ENCODE results near the gene DRD2.

The DRD2 gene

DNA sequence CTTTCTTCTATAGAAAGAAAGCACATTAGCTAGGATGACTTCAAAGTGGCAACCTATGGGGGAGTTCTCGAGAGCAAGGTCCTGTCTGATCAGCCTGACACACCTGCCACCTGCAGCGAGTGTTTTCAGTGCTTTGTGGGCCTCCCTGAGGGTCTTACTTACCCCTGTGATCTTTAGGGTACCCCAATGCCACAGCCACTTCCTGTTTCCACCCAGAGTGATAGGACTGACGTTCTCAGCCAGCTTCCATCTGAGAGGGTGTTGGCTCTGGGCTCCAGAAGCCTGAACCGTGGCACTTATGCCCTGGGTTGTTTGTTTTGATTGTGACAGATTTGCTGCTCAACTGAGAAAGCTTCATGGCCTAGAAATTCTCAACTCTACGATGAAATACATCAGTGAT is 109.3 kb downstream of the DRD2 start:
- Histone ChIP-seq H3K27ac (no peak overlapping the region), H3K4me3 (no peak overlapping the region)
- TF ChIP-seq, protein P1, sequence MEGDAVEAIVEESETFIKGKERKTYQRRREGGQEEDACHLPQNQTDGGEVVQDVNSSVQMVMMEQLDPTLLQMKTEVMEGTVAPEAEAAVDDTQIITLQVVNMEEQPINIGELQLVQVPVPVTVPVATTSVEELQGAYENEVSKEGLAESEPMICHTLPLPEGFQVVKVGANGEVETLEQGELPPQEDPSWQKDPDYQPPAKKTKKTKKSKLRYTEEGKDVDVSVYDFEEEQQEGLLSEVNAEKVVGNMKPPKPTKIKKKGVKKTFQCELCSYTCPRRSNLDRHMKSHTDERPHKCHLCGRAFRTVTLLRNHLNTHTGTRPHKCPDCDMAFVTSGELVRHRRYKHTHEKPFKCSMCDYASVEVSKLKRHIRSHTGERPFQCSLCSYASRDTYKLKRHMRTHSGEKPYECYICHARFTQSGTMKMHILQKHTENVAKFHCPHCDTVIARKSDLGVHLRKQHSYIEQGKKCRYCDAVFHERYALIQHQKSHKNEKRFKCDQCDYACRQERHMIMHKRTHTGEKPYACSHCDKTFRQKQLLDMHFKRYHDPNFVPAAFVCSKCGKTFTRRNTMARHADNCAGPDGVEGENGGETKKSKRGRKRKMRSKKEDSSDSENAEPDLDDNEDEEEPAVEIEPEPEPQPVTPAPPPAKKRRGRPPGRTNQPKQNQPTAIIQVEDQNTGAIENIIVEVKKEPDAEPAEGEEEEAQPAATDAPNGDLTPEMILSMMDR (IDR thresholded peaks at IDR 0.05) = no peak
- no peak for DNase-seq (ENCODE audit: low spot score)

GRCh38 chr11:113363996-113364641 is 111.1 kb downstream of the DRD2 start:
- Histone ChIP-seq H3K27ac (no peak overlapping the region), H3K4me3 (no peak overlapping the region)
- TF ChIP-seq, protein P1 (IDR thresholded peaks at IDR 0.05) = no peak
- no peak for DNase-seq (ENCODE audit: low spot score)

- DNase-seq (ENCODE audit: low spot score) = no peak
- TF ChIP-seq, protein P1 (IDR thresholded peaks at IDR 0.05) = no peak
- no peak overlapping the region for H3K27ac ChIP-seq
Observed at GRCh38 chr11:113363406-113363805, 111.8 kb downstream of the DRD2 start.

More at GRCh38 chr11:113363406-113363805, 111.8 kb downstream of the DRD2 start:
- H3K4me3 ChIP-seq = no peak overlapping the region
